Measurements from ENCODE around the gene TM9SF4. TPM values are rescaled to one million over a fixed set of nuclear protein-coding genes. Genes with fewer than 3 reads are reported as not detected.

The TM9SF4 gene
- total RNA-seq, 4 donors from 2014 or later, result 18.0 to 22.9 (median 21.0) TPM

GRCh38 chr20:32142991-32143390 lies 33.5 kb downstream of the TM9SF4 start:
- ATAC-seq (no peak), DNase-seq (no peak)
- Histone ChIP-seq H3K27ac (no peak overlapping the region), H3K4me3 (no peak overlapping the region), H3K27me3 (no peaks in the 10 kb centered on the region), H3K36me3 (peaks cover 0 to 92% of the 10 kb centered on the region in 2 donors), H3K9me3 (no peaks in the 10 kb centered on the region), H3K4me1 (no peaks in the 10 kb centered on the region)
- TF ChIP-seq POLR2A (IDR thresholded peaks at IDR 0.05), result no peak
- TF ChIP-seq, protein P1, sequence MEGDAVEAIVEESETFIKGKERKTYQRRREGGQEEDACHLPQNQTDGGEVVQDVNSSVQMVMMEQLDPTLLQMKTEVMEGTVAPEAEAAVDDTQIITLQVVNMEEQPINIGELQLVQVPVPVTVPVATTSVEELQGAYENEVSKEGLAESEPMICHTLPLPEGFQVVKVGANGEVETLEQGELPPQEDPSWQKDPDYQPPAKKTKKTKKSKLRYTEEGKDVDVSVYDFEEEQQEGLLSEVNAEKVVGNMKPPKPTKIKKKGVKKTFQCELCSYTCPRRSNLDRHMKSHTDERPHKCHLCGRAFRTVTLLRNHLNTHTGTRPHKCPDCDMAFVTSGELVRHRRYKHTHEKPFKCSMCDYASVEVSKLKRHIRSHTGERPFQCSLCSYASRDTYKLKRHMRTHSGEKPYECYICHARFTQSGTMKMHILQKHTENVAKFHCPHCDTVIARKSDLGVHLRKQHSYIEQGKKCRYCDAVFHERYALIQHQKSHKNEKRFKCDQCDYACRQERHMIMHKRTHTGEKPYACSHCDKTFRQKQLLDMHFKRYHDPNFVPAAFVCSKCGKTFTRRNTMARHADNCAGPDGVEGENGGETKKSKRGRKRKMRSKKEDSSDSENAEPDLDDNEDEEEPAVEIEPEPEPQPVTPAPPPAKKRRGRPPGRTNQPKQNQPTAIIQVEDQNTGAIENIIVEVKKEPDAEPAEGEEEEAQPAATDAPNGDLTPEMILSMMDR (IDR thresholded peaks at IDR 0.05 in 4 of 5, conservative IDR thresholded peaks at IDR 0.05 in 1 of 5), result no peak
- in situ Hi-C loops (cut with MboI; ENCODE audit: low sequenced_read_pairs in 4 of 4), result no loop called here
- intact Hi-C loops (cut with DNase I; ENCODE audit: low total_unique reads), result no loop called here

DNA sequence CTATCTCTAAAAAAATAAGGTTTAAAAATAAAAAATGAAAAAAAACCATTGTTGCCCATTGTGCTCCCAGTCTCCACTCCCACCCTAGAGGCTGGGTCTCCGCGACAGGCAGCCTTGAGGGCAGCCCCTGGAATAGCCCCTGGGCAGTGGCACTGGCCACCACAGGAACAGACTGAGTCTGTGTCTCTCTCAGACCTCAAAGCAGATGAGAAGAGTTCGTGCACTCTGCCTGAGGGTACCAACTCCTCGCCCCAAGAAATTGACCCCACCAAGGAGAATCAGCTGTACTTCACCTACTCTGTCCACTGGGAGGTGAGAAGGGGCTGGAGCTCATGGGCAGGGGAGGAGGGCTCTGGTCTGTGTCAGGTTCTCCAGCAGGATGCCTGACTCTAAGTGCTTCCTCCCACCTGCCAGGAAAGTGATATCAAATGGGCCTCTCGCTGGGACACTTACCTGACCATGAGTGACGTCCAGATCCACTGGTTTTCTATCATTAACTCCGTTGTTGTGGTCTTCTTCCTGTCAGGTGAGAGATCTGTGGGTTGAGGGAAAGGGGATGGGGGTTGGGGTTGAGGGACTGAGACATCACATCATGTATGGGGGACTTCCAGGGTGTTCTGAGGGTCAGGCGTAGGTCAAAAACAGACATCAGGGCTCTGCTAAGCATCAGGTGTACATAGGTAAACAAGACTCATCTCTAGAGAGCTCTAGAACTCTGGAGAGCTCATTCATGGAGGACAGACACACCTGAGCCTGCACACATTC lies 35.6 kb downstream of the TM9SF4 start:
- no peak for ATAC-seq
- in situ Hi-C loops (cut with MboI; ENCODE audit: low sequenced_read_pairs in 4 of 4), result no loop called here
- H3K27ac ChIP-seq, result no peak overlapping the region
- no peak overlapping the region for H3K4me3 ChIP-seq
- intact Hi-C loops (cut with DNase I; ENCODE audit: low total_unique reads), result no loop called here
- no peak for DNase-seq
- no peaks in the 10 kb centered on the region for H3K9me3 ChIP-seq
- peaks cover 0 to 91% of the 10 kb centered on the region in 2 donors for H3K36me3 ChIP-seq
- no peaks in the 10 kb centered on the region for H3K27me3 ChIP-seq
- no peak for TF ChIP-seq POLR2A (IDR thresholded peaks at IDR 0.05)
- TF ChIP-seq, protein P1 (IDR thresholded peaks at IDR 0.05 in 4 of 5, conservative IDR thresholded peaks at IDR 0.05 in 1 of 5), result no peak
- no peaks in the 10 kb centered on the region for H3K4me1 ChIP-seq

DNA sequence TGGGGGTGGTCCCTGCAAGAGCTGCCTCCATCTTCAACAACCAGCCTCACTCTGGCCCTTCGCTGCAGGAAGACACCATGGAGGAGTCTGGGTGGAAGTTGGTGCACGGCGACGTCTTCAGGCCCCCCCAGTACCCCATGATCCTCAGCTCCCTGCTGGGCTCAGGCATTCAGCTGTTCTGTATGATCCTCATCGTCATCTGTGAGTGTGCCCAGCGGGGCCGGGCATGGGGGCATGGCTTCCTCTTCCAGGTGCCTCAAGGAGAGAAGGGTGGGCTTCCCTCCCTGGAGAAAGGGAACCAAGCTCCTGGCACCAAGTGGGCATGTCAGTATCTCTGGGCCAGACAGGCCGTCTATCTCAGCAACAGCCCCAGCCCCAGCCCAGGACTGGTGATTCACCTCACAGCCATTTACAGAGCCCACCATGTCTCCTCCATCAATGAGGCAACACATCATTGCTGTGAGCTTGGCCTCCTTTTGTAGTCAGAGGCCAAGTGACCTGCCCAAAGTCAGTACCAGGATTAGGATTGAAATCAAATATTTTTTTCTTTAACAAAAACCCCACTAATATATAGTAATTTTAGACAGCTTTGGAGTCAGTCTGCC lies 40.2 kb downstream of the TM9SF4 start:
- Histone ChIP-seq H3K4me1 (peaks cover 0 to 5% of the 10 kb centered on the region in 2 donors), H3K9me3 (no peaks in the 10 kb centered on the region), H3K36me3 (peaks cover 0 to 83% of the 10 kb centered on the region in 2 donors), H3K27me3 (no peaks in the 10 kb centered on the region), H3K4me3 (no peak overlapping the region), H3K27ac (no peak overlapping the region)
- TF ChIP-seq, protein P1 (IDR thresholded peaks at IDR 0.05 in 4 of 5, conservative IDR thresholded peaks at IDR 0.05 in 1 of 5), result no peak
- TF ChIP-seq POLR2A (IDR thresholded peaks at IDR 0.05), result no peak
- DNase-seq, result no peak
- in situ Hi-C loops (cut with MboI; ENCODE audit: low sequenced_read_pairs in 4 of 4), result no loop called here
- intact Hi-C loops (cut with DNase I; ENCODE audit: low total_unique reads), result no loop called here
- no peak for ATAC-seq

DNA sequence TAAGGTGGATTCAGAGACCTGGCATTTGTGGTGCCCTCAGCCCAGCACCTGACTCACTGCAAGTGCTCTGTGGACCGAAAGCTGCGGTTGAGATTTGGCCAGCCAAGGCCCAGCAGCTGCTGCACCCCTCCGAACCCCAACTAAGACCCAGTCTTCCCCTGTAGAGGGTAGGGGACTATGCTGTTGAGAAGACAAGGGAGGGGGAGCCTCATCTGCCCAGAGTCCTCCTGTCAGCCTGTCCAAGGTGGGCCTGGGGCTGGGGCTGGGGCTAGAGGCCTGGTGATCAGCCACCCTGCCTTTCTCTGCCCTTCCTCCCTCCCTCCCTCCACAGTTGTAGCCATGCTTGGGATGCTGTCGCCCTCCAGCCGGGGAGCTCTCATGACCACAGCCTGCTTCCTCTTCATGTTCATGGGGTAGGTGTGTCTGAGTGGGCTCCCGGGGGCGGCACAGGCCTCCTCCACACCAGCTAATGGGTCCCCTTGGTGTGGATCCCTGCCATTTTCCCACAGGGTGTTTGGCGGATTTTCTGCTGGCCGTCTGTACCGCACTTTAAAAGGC lies 40.9 kb downstream of the TM9SF4 start:
- in situ Hi-C loops (cut with MboI; ENCODE audit: low sequenced_read_pairs in 4 of 4) (no loop called here), intact Hi-C loops (cut with DNase I; ENCODE audit: low total_unique reads) (no loop called here)
- DNase-seq (no peak), ATAC-seq (no peak)
- Histone ChIP-seq H3K4me3 (no peak overlapping the region), H3K27me3 (no peaks in the 10 kb centered on the region), H3K27ac (no peak overlapping the region), H3K36me3 (peaks cover 0 to 76% of the 10 kb centered on the region in 2 donors), H3K9me3 (no peaks in the 10 kb centered on the region), H3K4me1 (peaks cover 6 to 12% of the 10 kb centered on the region in 2 donors)
- TF ChIP-seq, protein P1 (IDR thresholded peaks at IDR 0.05 in 4 of 5, conservative IDR thresholded peaks at IDR 0.05 in 1 of 5), result no peak
- no peak for TF ChIP-seq POLR2A (IDR thresholded peaks at IDR 0.05)
